Bronchial epithelial cell (primary cell): ENCODE measurements around the gene RABGEF1. TPM values are rescaled to one million over a fixed set of nuclear protein-coding genes. Genes with fewer than 3 reads are reported as not detected.
A peak's percentile ranks its signal among the peaks of the same experiment; 100 is the strongest.

Experiments used
- DNase-seq: peaks from one replicate; pipeline ENCODE4 v3.0.0-alpha.2; 2010; ENCODE audit warnings: low read depth
- FAIRE-seq: peaks from 2 replicates; lab custom pipeline; 2011; peaks lifted over from hg19 to GRCh38; lab: Jason Lieb, UNC
- H3K27me3 ChIP-seq: 2 replicates; pipeline ENCODE4 v1.5.1; 2011; ENCODE audit warnings: low read length; ENCODE audit not compliant: control insufficient read depth, insufficient read depth
- H3K36me3 ChIP-seq: 2 replicates; pipeline ENCODE4 v1.5.1; 2011; ENCODE audit warnings: low read length; ENCODE audit not compliant: control insufficient read depth, insufficient read depth
- H3K4me3 ChIP-seq: 2 replicates; pipeline ENCODE4 v1.5.1; 2011; ENCODE audit warnings: mild to moderate bottlenecking, low read depth, low read length, control low read depth
- total RNA-seq: library from RNA; depleted of rRNA; stranded (reverse); fragments of >200 nt; gene quantifications from 2 replicates; pipeline ENCODE4 v1.2.1, GENCODE V29; 2014
- TF ChIP-seq, protein P1 (sequence below): IDR thresholded peaks from 2 replicates; pipeline ENCODE4 v1.5.1; 2011; ENCODE audit warnings: mild to moderate bottlenecking, moderate library complexity, low read length, control low read depth, inconsistent platforms; ENCODE audit not compliant: insufficient read depth, severe bottlenecking

The RABGEF1 gene
- total RNA-seq, 1 donor from 2014 or later = 35.3 TPM

DNA sequence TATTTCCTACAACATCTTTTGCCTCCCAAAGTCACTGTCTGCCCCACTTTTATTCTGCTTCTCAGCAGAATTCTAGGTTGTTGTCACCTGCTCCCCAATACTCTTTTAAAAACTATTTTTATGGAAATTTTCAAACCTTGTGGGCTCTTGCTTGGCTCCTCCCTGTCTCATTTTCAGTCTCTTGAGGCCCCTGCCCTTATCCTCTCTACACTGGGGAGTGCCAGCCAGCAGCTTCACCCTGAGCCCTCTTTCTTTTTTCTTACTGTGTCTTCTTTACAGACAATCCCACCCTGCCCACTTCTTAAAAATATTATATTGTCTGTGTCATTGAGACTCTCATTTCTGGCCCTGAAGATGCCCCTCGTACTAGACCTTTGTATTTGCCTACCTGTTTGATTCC lies 118.8 kb downstream of the RABGEF1 start:
- TF ChIP-seq, protein P1, sequence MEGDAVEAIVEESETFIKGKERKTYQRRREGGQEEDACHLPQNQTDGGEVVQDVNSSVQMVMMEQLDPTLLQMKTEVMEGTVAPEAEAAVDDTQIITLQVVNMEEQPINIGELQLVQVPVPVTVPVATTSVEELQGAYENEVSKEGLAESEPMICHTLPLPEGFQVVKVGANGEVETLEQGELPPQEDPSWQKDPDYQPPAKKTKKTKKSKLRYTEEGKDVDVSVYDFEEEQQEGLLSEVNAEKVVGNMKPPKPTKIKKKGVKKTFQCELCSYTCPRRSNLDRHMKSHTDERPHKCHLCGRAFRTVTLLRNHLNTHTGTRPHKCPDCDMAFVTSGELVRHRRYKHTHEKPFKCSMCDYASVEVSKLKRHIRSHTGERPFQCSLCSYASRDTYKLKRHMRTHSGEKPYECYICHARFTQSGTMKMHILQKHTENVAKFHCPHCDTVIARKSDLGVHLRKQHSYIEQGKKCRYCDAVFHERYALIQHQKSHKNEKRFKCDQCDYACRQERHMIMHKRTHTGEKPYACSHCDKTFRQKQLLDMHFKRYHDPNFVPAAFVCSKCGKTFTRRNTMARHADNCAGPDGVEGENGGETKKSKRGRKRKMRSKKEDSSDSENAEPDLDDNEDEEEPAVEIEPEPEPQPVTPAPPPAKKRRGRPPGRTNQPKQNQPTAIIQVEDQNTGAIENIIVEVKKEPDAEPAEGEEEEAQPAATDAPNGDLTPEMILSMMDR = no peak
- Histone ChIP-seq H3K27me3 (no peaks in the 10 kb centered on the region), H3K4me3 (no peak overlapping the region), H3K36me3 (peaks cover 1% of the 10 kb centered on the region)
- no peak for DNase-seq
- FAIRE-seq = no peak

DNA sequence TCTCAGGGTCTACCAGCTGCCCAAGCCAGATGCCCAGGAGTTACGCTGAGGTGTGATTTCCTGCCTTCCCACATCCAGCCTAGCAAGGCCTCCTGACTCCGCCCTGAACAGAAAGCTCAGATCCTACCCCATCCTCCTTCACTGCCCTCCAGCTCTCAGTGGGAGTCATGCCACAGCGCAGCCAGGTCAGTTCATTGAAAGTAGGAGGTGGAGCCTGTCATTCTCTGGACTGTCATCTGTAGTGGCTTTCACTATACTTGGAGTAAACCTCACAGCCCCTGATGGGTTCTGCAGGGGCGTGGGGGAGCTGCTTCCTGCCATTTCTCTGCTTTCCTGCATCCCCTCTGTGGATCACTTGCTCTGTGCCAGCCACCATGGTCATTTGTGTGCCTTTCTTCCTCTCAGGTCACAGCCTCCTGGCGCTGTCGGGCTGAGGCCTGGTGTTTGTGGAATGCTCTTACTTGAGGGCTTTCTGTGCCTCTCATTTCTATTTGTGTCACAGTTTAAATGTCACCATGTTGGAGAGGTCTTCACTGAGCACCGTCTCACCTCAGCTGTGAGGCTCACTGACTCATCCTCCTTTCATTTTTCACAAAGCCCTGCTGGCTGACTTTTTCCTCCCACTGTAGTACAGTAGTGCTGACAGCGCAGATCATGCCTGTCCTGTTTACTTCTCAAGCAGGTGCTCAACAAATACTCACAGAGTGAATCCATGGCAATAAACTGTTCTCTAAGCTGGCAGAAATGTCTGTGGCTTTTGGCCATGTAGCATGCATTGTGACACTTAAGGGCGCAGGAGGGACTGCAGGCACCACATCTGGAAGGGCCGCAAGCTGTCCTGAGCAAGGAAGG lies 119.5 kb downstream of the RABGEF1 start:
- peaks cover 1% of the 10 kb centered on the region for H3K36me3 ChIP-seq
- no peaks in the 10 kb centered on the region for H3K27me3 ChIP-seq
- TF ChIP-seq, protein P1 = no peak
- DNase-seq (peak; percentile 15), FAIRE-seq (peak; percentile 47)
- no peak overlapping the region for H3K4me3 ChIP-seq

DNA sequence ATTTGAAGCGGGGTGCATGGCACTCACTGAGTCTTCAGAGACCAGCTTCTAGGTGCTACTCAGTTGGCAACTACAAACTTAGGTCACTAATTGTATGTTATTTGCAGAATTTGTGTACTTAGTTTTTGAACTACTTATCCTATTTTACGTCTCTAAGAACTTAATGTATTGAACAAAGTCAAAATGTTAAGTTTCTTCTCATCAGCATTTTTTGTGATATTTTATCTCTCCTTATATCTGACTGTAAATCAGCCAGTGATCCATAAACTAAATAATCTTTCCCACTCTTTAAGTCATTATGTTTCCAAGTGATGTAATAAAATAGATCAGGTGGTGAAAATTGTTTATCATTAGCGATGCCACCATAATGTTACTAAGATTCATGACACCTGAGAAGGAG lies 120.2 kb downstream of the RABGEF1 start:
- no peak for FAIRE-seq
- DNase-seq = no peak
- TF ChIP-seq, protein P1 = no peak
- Histone ChIP-seq H3K4me3 (no peak overlapping the region), H3K36me3 (peaks cover 1% of the 10 kb centered on the region), H3K27me3 (no peaks in the 10 kb centered on the region)

Other genes with a start within 250 kb of the RABGEF1 start
- gene KCTD7, start 111.9 kb upstream of the RABGEF1 start, total RNA-seq = 3.2 and 5.0 TPM in 2 replicates
- gene TMEM248, start 180.5 kb downstream of the RABGEF1 start, total RNA-seq = 45.3 and 51.3 TPM in 2 replicates